H1 (cell line): ENCODE measurements around the gene TMEM45A. TPM values are rescaled to one million over a fixed set of nuclear protein-coding genes. Genes with fewer than 3 reads are reported as not detected.

Source experiments
- CTCF ChIA-PET: fragments of 300-600 bp; sonication (Branson Sonifier 250); formaldehyde crosslinking; loops from one replicate; lab custom pipeline; 2021; ENCODE audit not compliant: partially characterized antibody; lab: Charles Lee
- POLR2A ChIA-PET: fragments of 300-600 bp; sonication (Branson Sonifier 250); formaldehyde crosslinking; loops from one replicate; lab custom pipeline; 2021; ENCODE audit warnings: inconsistent platforms; ENCODE audit not compliant: partially characterized antibody; lab: Charles Lee
- DNase-seq, 2 experiments: peaks; one replicate each; pipeline versions ENCODE4 v3.0.0 to v3.0.0-alpha.2; 2010 to 2022; ENCODE audit warnings: low spot score in 2 of 2, low read depth in 1 of 2, mixed read lengths in 1 of 2
- FAIRE-seq: peaks from 2 replicates; lab custom pipeline; 2011; peaks lifted over from hg19 to GRCh38; lab: Jason Lieb, UNC
- H2AFZ ChIP-seq: 2 replicates; pipeline ENCODE4 v1.8.1; 2012; ENCODE audit warnings: low read length, inconsistent platforms
- H2AK5ac ChIP-seq: 2 replicates; pipeline ENCODE4 v1.6.1; 2013; ENCODE audit warnings: low read depth, low read length
- H2BK120ac ChIP-seq: replicated peaks from 2 replicates; pipeline ENCODE3; 2013; ENCODE audit warnings: low read depth, low read length, inconsistent platforms
- H2BK12ac ChIP-seq: 2 replicates; pipeline ENCODE4 v1.6.1; 2013; ENCODE audit warnings: low read depth, low read length
- H2BK15ac ChIP-seq: 2 replicates; pipeline ENCODE4 v1.6.1; 2013; ENCODE audit warnings: low read length
- H2BK20ac ChIP-seq: 2 replicates; pipeline ENCODE4 v1.6.1; 2013; ENCODE audit warnings: low read length
- H2BK5ac ChIP-seq: 2 replicates; pipeline ENCODE4 v1.6.1; 2013; ENCODE audit warnings: low read depth, low read length
- H3K14ac ChIP-seq: 2 replicates; pipeline ENCODE4 v1.6.1; 2013; ENCODE audit warnings: inconsistent platforms; ENCODE audit not compliant: insufficient read length
- H3K18ac ChIP-seq: 2 replicates; pipeline ENCODE4 v1.6.1; 2013; ENCODE audit warnings: low read length; ENCODE audit errors: extremely low read depth
- H3K23ac ChIP-seq: 2 replicates; pipeline ENCODE4 v1.6.1; 2013; ENCODE audit warnings: inconsistent platforms; ENCODE audit not compliant: insufficient read length
- H3K23me2 ChIP-seq: 2 replicates; pipeline ENCODE4 v1.6.1; 2013; ENCODE audit warnings: low read depth, low read length
- H3K27ac ChIP-seq: 2 replicates; pipeline ENCODE4 v1.6.1; 2011; ENCODE audit warnings: low read depth, low read length, inconsistent platforms
- H3K27me3 ChIP-seq, 4 experiments: replicated peaks in 1 of 4; 1 replicate in 1 of 4; 2 replicates in 3 of 4; pipeline versions ENCODE4 v1.6.1 to v1.8.1; 2011 to 2013; ENCODE audit warnings: low read length in 3 of 4, mild to moderate bottlenecking in 3 of 4, inconsistent platforms in 2 of 4, mixed read lengths in 2 of 4, moderate library complexity in 1 of 4; ENCODE audit not compliant: control insufficient read depth in 3 of 4, insufficient read depth in 3 of 4; ENCODE audit errors: extremely low read depth in 1 of 4
- H3K36me3 ChIP-seq, 4 experiments: 2 replicates each; pipeline versions ENCODE4 v1.6.1 to v1.8.1; 2011 to 2013; ENCODE audit warnings: mild to moderate bottlenecking in 4 of 4, low read length in 3 of 4, moderate library complexity in 2 of 4, control low read depth in 1 of 4, inconsistent platforms in 1 of 4; ENCODE audit not compliant: insufficient read depth in 4 of 4, control insufficient read depth in 2 of 4
- H3K4ac ChIP-seq: replicated peaks from 2 replicates; pipeline ENCODE3; 2013; ENCODE audit warnings: low read length, low read depth, mixed read lengths, inconsistent platforms; ENCODE audit not compliant: insufficient read length
- H3K4me1 ChIP-seq, 4 experiments: replicated peaks in 1 of 4; 1 replicate in 1 of 4; 2 replicates in 3 of 4; pipeline versions ENCODE4 v1.6.1 to v1.8.1; 2011 to 2013; ENCODE audit warnings: low read length in 3 of 4, inconsistent platforms in 2 of 4, mixed read lengths in 1 of 4; ENCODE audit not compliant: insufficient read depth in 4 of 4, control insufficient read depth in 3 of 4
- H3K4me2 ChIP-seq, 2 experiments: 2 replicates each; pipeline versions ENCODE4 v1.6.1 to v1.8.1; 2011 to 2013; ENCODE audit warnings: low read depth in 2 of 2, low read length in 2 of 2, control low read depth in 1 of 2, inconsistent platforms in 1 of 2, mild to moderate bottlenecking in 1 of 2; ENCODE audit not compliant: insufficient read depth in 1 of 2
- H3K4me3 ChIP-seq, 4 experiments: fragments of 200-600, 300-600 bp in 1 of 4; sonication (generic), shearing (Covaris generic), sonication (Bioruptor Twin) in 1 of 4; 2 replicates each; pipeline versions ENCODE4 v1.5.1 to v1.8.1; 2011 to 2016; ENCODE audit warnings: low read length in 4 of 4, low read depth in 3 of 4, control low read depth in 2 of 4, inconsistent platforms in 2 of 4, mild to moderate bottlenecking in 2 of 4, mixed read lengths in 1 of 4, moderate library complexity in 1 of 4; ENCODE audit not compliant: insufficient read depth in 2 of 4; ENCODE audit errors: extremely low read depth in 1 of 4
- H3K56ac ChIP-seq: replicated peaks from 2 replicates; pipeline ENCODE3; 2013; ENCODE audit warnings: low read depth, mild to moderate bottlenecking, mixed read lengths, low read length, inconsistent platforms; ENCODE audit not compliant: insufficient read length
- H3K79me1 ChIP-seq: 2 replicates; pipeline ENCODE4 v1.6.1; 2013; ENCODE audit warnings: low read depth, low read length, control low read depth
- H3K79me2 ChIP-seq, 2 experiments: 2 replicates each; pipeline versions ENCODE4 v1.6.1 to v1.8.1; 2012 to 2013; ENCODE audit warnings: low read length in 2 of 2, mild to moderate bottlenecking in 2 of 2, inconsistent platforms in 1 of 2; ENCODE audit not compliant: insufficient read depth in 2 of 2, control insufficient read depth in 1 of 2
- H3K9ac ChIP-seq, 4 experiments: replicated peaks in 1 of 4; 1 replicate in 1 of 4; 2 replicates in 3 of 4; pipeline versions ENCODE4 v1.6.1 to v1.8.1; 2011 to 2013; ENCODE audit warnings: low read depth in 3 of 4, low read length in 3 of 4, control low read depth in 2 of 4, mild to moderate bottlenecking in 2 of 4, moderate library complexity in 2 of 4, inconsistent platforms in 1 of 4; ENCODE audit errors: extremely low read depth in 1 of 4
- H3K9me3 ChIP-seq, 2 experiments: 2 replicates each; pipeline versions ENCODE4 v1.6.1 to v1.8.1; 2012 to 2013; ENCODE audit warnings: mild to moderate bottlenecking in 2 of 2, moderate library complexity in 2 of 2, control low read depth in 1 of 2, inconsistent platforms in 1 of 2, low read depth in 1 of 2, low read length in 1 of 2, mixed read lengths in 1 of 2; ENCODE audit not compliant: insufficient read depth in 2 of 2
- H4K20me1 ChIP-seq, 2 experiments: replicated peaks in 1 of 2; 2 replicates each; pipeline versions ENCODE3 to v1.8.1; 2011 to 2013; ENCODE audit warnings: inconsistent platforms in 2 of 2, low read length in 2 of 2, mild to moderate bottlenecking in 1 of 2; ENCODE audit not compliant: insufficient read depth in 2 of 2, control insufficient read depth in 1 of 2
- H4K5ac ChIP-seq: 2 replicates; pipeline ENCODE4 v1.6.1; 2013; ENCODE audit warnings: low read length, low read depth, mixed read lengths, inconsistent platforms; ENCODE audit not compliant: insufficient read length
- H4K8ac ChIP-seq: 2 replicates; pipeline ENCODE4 v1.8.0; 2013; ENCODE audit warnings: mild to moderate bottlenecking, moderate library complexity, low read length, inconsistent platforms; ENCODE audit not compliant: insufficient read depth; ENCODE audit errors: extremely low read depth
- H4K91ac ChIP-seq: replicated peaks from 2 replicates; pipeline ENCODE3; 2013; ENCODE audit warnings: low read length, mixed read lengths, inconsistent platforms; ENCODE audit not compliant: insufficient read length
- ATF2 ChIP-seq: IDR thresholded peaks from 2 replicates; pipeline ENCODE4 v1.6.1; 2012; ENCODE audit warnings: low read length, inconsistent platforms
- BACH1 ChIP-seq: IDR thresholded peaks from 2 replicates; pipeline ENCODE4 v1.6.1; 2012; ENCODE audit warnings: low read length, improper control_type of control experiment
- CBX8 ChIP-seq: fragments of 300-800, 300-1000 bp; sonication (generic); IDR thresholded peaks from 2 replicates; pipeline ENCODE4 v1.7.1; 2016; ENCODE audit warnings: low read depth, low read length, borderline replicate concordance
- FOSL1 ChIP-seq: IDR thresholded peaks from 2 replicates; pipeline ENCODE4 v1.6.1; 2011; ENCODE audit warnings: mild to moderate bottlenecking, low read depth, low read length, moderate library complexity; ENCODE audit not compliant: insufficient read depth
- SP4 ChIP-seq: IDR thresholded peaks from 2 replicates; pipeline ENCODE4 v1.6.1; 2012; ENCODE audit warnings: low read length, inconsistent platforms
- WGBS, 2 experiments: shearing (Covaris generic) in 1 of 2; methylation state at CpG; one replicate each; pipeline versions ENCODE4 v1.1.6 to v1.1.7; 2013 to 2015; ENCODE audit warnings: low lambda C conversion rate in 2 of 2, mixed read lengths in 2 of 2, inconsistent platforms in 1 of 2, low coverage in 1 of 2, missing lambda C conversion rate in 1 of 2; ENCODE audit not compliant: insufficient replicate concordance in 2 of 2, insufficient coverage in 1 of 2, insufficient read length in 1 of 2; ENCODE audit errors: extremely low coverage in 1 of 2, missing lambda C conversion rate in 1 of 2; 5-methylcytosine and 5-hydroxymethylcytosine counted together
- polyA plus RNA-seq, 7 experiments: library from polyadenylated mRNA; depleted of rRNA in 3 of 7; stranded (reverse) in 5 of 7; unstranded in 2 of 7; fragments of >200 nt in 5 of 7; fragments of 200-250 nt in 2 of 7; gene quantifications; 1 replicate in 5 of 7; 2 replicates in 1 of 7; 4 replicates in 1 of 7; pipeline versions ENCODE4 v1.2.1 to v1.2.3, GENCODE V29; 2011 to 2013; ENCODE audit warnings: missing spikeins in 2 of 7, mixed read lengths in 2 of 7
- total RNA-seq: library from RNA; stranded (reverse); fragmentation: NEBNext Ultra II Directional; extraction: Animal tissue kit (Norgen Biotek cat#: 25700); gene quantifications from 2 replicates; pipeline ENCODE4 v1.2.1, GENCODE V29; 2021

Gene TMEM45A
- total and polyA plus RNA-seq, 2 of the 8 experiments (the other 6 are each of a cell fraction or from before 2014, with no cell fraction given) = 12.9 to 14.2 TPM

DNA sequence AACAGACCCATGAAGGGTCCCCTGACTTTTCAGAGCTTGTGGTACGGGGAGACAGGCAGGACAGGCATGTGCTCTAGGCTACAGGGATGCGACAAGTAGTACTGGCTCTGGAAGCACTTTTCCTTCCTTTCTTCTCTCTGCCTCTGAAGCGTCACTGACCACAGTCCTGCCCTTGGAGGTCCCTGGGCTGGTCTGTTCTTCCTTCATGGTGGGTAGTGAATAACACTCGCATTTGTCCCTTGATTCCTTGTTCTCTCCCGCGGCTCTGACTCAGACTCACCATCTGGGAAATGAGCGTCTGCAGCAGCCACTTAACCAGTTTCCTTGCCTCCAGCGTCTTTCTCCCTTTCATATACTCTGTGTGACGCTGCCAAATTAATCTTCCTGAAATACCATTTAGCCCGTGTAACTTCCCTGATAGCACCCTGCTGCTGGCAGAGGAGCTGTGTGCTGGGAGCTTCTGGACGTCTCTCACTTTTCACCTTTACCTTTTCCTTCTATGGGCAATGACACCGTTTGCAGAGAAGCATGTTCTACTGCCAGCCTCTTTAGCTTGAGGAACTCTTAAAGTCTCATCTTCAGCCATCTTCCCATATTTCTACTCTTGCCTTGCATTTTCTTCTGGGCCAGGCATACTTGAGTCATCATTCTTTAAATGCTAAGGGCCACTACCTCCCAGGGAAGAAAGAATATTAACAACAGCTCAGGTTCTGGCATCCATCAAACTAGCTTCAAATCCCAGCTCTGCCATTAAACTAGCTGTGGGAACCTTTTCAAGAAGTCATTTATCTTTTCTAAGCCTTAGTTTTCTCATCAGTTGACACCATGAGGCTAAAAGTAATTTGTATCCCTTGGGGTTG, 33.6 kb downstream of the TMEM45A start:
- H2AK5ac ChIP-seq = no peak overlapping the region
- no peaks in the 10 kb centered on the region for H3K79me1 ChIP-seq
- no peaks in the 10 kb centered on the region for H4K20me1 ChIP-seq
- POLR2A ChIA-PET = no interaction called here
- H2BK20ac ChIP-seq = no peak overlapping the region
- no peak overlapping the region for H3K56ac ChIP-seq
- H2AFZ ChIP-seq = no peak overlapping the region
- H3K27me3 ChIP-seq = no peaks in the 10 kb centered on the region
- no peak overlapping the region for H2BK12ac ChIP-seq
- H3K4me3 ChIP-seq = no peak overlapping the region
- 84% methylated on average over 11 of the region's 12 CpGs; no CpG with 5 or more reads in 1 of the 2 experiments for WGBS, 2 experiments
- CTCF ChIA-PET = interaction anchor here (0.5 to 2.0 kb wide), 2 partner anchors 62 to 203 kb away, joined by 3 to 5 read pairs; no protein-coding TSS in a partner anchor
- H3K18ac ChIP-seq = no peak overlapping the region
- no peaks in the 10 kb centered on the region for H3K36me3 ChIP-seq
- no peaks in the 10 kb centered on the region for H3K23me2 ChIP-seq
- no peaks in the 10 kb centered on the region for H3K9me3 ChIP-seq
- H3K23ac ChIP-seq = no peak overlapping the region
- H4K5ac ChIP-seq = no peak overlapping the region
- H2BK15ac ChIP-seq = no peak overlapping the region
- TF ChIP-seq FOSL1 (no peak), CBX8 (no peak), SP4 (no peak), BACH1 (no peak), ATF2 (no peak)
- no peak overlapping the region for H3K27ac ChIP-seq
- H3K4me1 ChIP-seq = no peaks in the 10 kb centered on the region
- H3K4me2 ChIP-seq = no peak overlapping the region
- DNase-seq (no peak), FAIRE-seq (no peak)
- H3K14ac ChIP-seq = no peak overlapping the region
- H3K4ac ChIP-seq = no peak overlapping the region
- H4K91ac ChIP-seq = no peak overlapping the region
- peak overlapping the region; percentile 65; the same call in 1 of the 2 replicates for H4K8ac ChIP-seq
- H2BK120ac ChIP-seq = no peak overlapping the region
- no peak overlapping the region for H3K9ac ChIP-seq
- no peaks in the 10 kb centered on the region for H3K79me2 ChIP-seq
- no peak overlapping the region for H2BK5ac ChIP-seq
